ENCODE measurements around the gene FHIT.

The FHIT gene

DNA sequence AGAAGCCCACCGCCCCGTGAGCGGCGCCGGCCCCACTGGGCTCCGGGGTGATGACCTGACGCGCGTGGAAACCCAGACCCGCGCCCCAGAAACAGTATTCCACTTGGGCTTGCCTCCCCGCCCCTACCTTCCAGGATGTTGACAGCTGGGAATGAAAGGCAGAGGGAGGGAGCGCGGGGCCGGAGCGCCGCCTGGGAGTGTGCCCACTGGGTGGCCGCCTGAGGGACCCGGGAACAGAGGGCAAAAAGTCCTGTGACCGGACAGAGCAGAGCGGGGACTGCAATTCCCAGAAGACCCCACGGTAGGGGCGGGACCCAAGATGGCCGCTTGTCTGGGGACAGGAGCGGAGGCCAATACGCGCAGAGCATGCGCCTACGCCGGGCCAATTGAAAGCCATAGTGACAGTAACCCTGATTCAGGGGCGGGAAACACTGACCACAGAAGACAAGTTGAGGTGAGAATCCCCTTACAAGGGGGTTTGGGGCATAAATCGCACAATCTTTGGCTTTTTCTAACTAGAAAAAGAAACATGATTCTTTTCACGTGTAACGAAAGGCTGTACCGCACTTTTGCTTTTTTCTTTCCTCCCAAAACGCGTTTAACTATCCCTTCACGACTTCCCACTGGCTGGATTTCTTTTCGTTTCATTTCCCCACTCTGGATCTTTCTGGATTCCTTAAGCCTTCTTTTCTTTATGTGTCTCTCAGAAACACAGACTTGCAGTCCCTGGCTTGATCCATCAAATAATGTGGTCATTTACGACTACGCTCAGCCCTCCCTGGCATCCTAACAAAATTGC is at the start of gene FHIT:
FHIT (minus strand) TSS at position 279 of the 799 bp plus-strand sequence.
- DNase-seq = no peak

GRCh38 chr3:61300786-61301185 is 49.5 kb upstream of the FHIT start:
- DNase-seq = no peak

- DNase-seq = no peak
These were observed 48.7 kb upstream of the FHIT start for GRCh38 chr3:61300006-61300380.

DNA sequence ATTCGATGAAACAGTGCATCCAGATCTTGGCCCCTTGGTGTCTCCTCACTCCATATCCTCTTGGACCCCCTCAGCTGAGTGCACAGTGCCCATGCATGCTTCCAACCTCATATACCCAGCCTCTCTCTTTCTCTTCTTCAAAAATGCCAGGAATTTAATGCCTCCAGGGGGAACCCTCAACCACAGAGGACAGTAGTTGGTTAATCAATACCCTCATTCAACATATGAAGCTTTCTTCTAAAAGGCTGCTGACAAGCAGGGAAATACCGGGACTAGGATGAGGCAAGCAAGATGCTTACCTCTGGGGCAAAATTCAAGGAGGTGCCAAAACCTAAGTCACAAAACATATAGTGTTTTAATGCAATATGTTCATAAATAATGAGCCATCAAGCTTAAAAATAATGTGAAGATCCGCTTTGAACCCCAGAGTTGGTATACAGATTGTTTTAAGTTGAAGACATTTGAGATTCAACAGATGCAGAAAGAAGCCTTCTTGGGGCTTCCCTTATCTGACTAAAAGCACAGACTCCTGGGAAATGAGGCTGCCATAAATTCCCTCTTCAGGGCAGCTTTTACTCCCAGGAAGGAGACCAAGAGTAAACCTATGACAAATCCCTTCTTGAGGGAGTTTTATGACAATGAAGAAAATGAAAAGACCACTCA is 48.2 kb upstream of the FHIT start:
- no peak for DNase-seq

DNA sequence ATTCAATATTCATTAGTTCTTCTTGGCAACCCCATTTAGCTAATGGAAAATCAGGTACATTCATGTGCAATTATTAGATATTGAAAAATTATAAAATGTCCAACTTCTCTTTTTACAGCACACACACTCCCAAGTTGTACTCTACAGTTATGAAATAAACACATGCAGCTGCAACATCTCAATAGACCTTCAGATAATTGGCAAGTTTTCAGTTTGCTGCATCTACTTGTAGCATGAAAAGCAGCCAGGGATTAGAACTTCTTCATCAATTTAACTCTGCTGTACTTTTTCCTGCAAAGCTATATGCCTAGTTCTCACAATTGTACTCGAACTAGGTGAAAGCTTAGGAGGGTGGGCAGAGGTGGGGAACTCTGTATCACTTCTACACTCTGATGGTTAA is 46.6 kb upstream of the FHIT start:
- no peak for DNase-seq

DNA sequence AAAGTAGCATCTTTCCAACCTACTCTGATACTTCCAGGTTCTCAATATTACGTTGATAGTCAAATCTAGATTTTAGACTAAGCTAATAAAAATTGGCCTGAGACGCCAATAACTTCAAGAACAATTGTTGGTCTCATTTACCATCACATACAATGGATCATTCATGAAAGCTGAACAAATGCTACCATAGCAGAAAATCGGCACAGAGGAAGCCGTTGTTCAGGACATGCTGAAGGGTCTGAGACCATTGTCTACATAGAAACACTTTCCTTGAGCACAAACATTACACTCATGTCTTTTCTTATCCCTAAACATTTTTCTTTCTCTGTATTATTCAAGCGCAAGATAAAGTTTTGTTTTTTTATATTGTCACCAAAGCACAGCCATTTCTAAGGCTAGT is 37.2 kb upstream of the FHIT start:
- DNase-seq = no peak

DNA sequence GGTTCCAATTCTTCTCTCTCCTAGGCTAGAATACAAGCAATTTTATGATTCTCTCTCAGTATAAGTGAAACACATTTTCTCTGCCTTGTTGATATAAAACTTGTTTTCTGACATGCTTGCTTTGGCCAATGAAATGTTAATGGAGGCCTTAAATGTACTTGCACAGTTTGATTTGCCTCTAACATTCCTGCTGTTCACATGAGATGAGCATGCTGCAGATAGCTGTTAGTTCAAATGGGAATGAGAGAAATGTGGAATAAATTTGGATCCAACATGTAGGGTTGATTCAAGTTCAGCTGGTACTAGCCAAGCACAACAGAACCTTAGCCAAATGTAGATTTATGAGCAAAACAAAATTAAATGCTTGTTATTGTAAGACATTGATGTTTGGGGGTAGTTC is 32.6 kb upstream of the FHIT start:
- DNase-seq = no peak

GRCh38 chr3:61278713-61279112 is 27.5 kb upstream of the FHIT start:
- no peak for DNase-seq

DNA sequence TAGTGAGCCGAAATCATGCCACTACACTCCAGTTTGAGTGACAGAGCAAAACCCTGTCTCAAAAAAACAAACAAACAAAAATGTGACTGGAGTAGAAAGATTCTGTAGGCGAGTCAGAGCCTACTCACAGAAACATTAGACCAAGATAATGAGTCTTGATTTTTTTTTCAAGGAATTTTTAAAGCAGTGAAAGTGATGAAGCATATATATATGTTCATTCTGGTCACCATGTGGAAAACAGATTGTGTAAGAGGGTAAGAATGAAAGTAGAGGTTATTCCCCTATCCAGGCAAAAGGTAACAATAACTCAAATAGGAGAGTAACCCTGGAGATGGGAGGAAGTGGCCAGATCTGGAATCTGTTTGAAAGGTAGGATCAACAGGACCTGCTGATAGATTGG is 26.2 kb upstream of the FHIT start:
- no peak for DNase-seq

DNA sequence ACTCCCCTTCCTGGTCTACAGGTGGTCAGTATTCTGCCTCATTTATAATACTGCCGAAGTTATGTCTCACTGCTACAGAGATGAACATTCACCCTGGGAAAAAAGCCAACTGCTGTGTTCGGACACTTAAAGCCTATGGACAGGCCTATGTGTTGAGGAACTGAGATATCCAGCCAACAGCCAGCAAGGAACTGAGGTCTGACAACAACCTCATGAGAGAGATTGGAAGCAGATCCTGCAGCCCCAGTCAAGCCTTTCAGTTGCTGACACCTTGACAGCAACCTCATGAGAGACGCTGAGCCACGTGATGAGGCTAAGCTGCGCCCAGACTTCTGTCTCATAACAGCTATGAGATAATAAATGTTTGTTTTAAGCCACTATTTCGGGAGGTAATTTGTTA is 18.2 kb upstream of the FHIT start:
- no peak for DNase-seq

GRCh38 chr3:61268644-61269043 is 17.4 kb upstream of the FHIT start:
- no peak for DNase-seq

- DNase-seq = no peak
These were observed 13.0 kb upstream of the FHIT start for GRCh38 chr3:61264281-61264680.

DNA sequence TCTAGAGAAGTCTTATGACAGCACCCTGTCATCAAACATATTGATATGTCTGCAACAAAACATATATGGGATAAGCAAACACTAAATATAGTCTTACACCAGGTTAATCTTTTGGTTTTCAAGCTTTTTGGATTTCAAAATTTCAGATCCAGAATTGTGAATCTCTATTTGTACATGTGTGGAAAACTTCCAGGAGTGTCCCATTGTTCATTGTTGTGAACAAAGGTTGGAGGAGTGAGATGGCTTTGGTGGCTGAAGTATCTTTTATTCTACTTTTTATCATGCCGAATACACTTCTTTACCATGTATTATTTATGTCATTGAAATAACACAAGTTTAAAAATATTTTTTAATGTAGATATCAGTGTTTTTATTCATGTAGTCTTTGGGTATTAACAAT is 5.9 kb upstream of the FHIT start:
- DNase-seq = no peak

DNA sequence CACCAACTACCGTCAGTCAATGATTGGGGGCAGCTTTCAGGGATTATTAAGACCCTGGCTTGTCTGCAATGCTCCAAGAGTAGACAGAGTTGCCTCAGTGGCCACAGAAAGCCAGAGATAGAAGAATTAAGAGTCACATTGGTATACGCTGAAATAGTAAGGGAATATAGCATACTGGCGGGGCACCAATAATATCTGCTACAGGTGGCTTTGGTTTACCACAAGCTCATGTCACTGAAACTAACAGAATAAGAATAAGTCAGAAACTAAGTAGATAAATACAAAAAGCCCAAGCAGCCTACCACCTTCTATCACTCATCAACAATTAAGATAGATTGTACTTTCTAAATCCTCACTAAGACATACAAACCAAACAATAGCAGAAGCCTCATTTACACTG is 2.5 kb upstream of the FHIT start:
- DNase-seq = no peak

GRCh38 chr3:61252836-61253235 is 1.6 kb upstream of the FHIT start:
- no peak for DNase-seq

DNA sequence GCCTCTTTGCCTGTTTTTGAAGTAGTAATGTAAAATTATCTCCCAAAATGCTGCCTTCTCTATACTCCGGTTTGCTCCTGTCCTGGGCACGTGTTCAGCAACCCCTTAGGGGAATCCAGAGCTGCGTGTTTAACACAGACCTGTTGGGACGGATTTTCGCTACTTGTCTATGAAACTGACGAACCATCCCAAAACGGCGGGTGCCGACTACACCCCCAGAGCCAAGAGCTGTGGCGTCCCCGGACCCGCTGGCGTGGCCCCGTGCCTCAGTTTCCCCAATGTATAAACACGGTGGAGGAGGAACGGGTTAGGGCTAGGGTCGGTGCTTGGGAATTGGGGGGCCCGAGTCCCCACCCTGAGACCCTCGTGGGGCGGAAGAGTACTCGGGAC is 473 bp downstream of the FHIT start:
- no peak for DNase-seq

GRCh38 chr3:61248496-61248895 is 2.8 kb downstream of the FHIT start:
- DNase-seq = no peak

DNA sequence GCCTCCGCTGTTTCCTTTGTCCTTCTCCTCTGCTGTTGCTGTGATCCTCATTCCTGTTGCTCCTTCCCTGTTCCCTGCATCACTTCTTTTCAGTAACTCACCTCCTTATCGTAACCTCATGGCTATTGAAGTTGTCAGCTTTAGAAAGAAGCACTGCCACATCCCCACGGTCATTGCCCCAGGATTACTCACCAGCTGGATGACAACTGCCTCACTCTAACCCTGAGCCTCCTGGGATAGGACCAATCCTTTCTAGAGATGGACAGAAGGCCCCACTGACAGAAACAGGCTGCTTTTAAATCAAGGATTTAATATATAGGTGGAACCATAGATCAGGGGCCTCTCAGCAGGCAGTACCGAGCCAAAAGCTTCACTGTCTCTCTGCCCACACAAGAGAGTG is 4.1 kb downstream of the FHIT start:
- DNase-seq = no peak

- DNase-seq = no peak
These were observed 11.4 kb downstream of the FHIT start for GRCh38 chr3:61239871-61240270.

- DNase-seq = no peak
These were observed 13.4 kb downstream of the FHIT start for GRCh38 chr3:61237858-61238257.

DNA sequence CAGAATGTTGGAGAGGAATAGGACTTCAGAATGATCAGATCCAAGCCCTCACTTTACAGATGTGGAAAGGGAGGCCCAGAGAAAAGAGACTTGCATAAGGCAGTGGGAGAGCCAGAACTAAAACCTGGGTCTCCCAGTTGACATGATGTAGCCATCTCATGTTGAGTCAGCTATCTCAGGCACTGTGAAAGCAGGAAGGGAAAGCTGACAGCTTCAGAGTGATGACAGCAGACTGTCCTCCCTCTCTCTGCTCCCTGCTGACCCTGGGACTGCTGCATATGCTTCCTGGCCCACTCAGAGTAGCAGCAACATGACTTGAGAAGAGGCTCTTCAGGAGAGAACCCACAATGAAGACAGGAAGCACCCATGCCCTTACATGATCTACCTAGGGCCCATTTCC is 14.7 kb downstream of the FHIT start:
- no peak for DNase-seq

- DNase-seq = no peak
These were observed 17.5 kb downstream of the FHIT start for GRCh38 chr3:61233746-61234145.

DNA sequence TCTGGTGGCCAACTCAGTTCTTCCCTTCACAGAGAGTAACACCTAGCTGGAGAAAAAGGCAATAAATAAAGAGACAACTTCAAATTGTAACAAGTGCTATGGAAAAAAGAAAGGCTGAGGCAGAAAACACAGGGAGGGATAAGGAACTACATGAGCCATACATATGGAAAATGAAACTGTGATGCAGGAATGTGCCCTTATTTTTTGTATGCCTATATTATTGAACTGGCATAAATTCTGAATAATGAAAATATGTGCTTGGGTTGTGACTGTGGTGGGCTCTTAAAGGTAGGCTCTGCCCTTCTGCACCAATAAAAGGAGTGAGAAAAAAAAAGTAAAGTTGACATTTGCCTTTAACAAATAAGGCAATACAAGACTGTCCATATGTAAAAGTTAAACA is 19.6 kb downstream of the FHIT start:
- DNase-seq = no peak

DNA sequence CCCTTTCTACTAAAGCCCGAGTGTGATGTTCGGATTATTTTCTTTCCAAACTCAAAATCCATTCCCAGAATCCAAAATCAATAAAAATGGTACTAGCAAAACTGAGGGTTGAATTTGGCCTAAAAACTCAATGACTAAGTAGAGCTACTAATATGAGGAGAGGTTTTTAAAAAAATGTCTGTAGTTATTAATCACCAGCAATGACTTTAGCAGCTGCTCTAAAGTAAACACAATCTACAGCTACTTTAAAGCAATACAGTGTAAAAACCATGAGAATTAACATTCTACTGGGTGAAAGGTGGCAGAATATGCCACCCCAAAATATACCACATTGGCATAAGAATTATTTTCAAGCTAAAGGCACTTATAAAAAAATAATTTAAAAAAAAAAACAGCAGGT is 23.5 kb downstream of the FHIT start:
- DNase-seq = no peak

DNA sequence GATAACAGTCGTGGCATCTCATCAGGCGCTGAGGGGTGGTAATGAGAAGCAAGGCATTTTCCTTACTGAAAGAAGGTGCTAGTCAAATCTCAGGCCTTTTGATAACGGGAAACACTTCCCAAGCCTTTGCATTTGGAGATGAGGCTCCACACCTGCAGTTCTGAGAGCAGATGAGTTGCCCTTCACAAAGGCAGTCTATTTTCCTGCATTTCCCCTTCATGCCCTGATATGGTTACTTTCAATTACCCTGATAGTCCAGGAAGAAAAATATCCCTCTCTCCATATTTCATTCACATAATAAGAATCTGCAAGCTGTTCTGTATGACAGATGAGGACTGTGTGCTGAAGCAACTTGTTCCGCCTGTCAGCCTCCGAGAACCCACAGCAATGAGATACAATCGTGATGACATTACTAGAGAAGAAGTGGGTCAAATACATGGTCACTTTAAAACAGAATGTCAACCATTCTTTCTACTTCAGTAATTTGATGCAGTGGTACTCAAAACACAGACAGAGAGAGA is 25.0 kb downstream of the FHIT start:
- no peak for DNase-seq
